Thyroid gland (tissue), 4 donors: ENCODE measurements around the gene PCDHA6. TPM values are rescaled to one million over a fixed set of nuclear protein-coding genes. Genes with fewer than 3 reads are reported as not detected.
A peak's percentile ranks its signal among the peaks of the same experiment; 100 is the strongest.
"Not testable (repeated sequence)": the region's sequence is repeated elsewhere in the genome, so short reads cannot be mapped to it uniquely, and the experiment has no call there.

Experiments
- DNase-seq, 2 donors: peaks; one replicate each; pipeline ENCODE4 v3.0.0-alpha.2; 2019
- H3K27ac ChIP-seq, 3 donors: fragments of 200-600 bp; sonication (generic); 1 replicate in 2 of 3; 2 replicates in 1 of 3; pipeline ENCODE4 v1.5.1; 2016 to 2019; ENCODE audit warnings: mild to moderate bottlenecking in 1 of 3, moderate library complexity in 1 of 3
- H3K27me3 ChIP-seq: fragments of 200-600 bp; sonication (generic); one replicate; pipeline ENCODE4 v1.5.1; 2019
- H3K36me3 ChIP-seq, 2 donors: fragments of 200-600 bp; sonication (generic); one replicate each; pipeline ENCODE4 v1.5.1; 2016 to 2019
- H3K4me1 ChIP-seq, 2 donors: fragments of 200-600 bp; sonication (generic); one replicate each; pipeline ENCODE4 v1.5.1; 2017 to 2019
- H3K4me3 ChIP-seq, 3 donors: fragments of 200-600 bp; sonication (generic); replicated peaks in 1 of 3; 1 replicate in 2 of 3; 2 replicates in 1 of 3; pipeline ENCODE4 v1.5.1; 2016; ENCODE audit warnings: mild to moderate bottlenecking in 1 of 3
- H3K9me3 ChIP-seq: fragments of 200-600 bp; sonication (generic); one replicate; pipeline ENCODE4 v1.5.1; 2017
- CTCF ChIP-seq, 6 experiments: fragments of 200-600 bp in 3 of 6; fragments of 450-650 bp in 3 of 6; sonication (generic) in 3 of 6; IDR thresholded peaks; one replicate each; pipeline ENCODE4 v1.5.1; 2016 to 2019; ENCODE audit warnings: antibody characterized with exemption in 6 of 6, mild to moderate bottlenecking in 2 of 6, inconsistent platforms in 1 of 6, moderate library complexity in 1 of 6
- POLR2A ChIP-seq, 2 donors: fragments of 450-650 bp; IDR thresholded peaks; one replicate each; pipeline ENCODE4 v1.6.1; 2017; ENCODE audit warnings: antibody characterized with exemption in 2 of 2, mild to moderate bottlenecking in 2 of 2, moderate library complexity in 1 of 2
- WGBS, 2 donors: methylation state at CpG; one replicate each; pipeline ENCODE4 v1.1.5; 2017; 5-methylcytosine and 5-hydroxymethylcytosine counted together
- intact Hi-C: fragments of 100-400 bp; cut with DNase I; formaldehyde crosslinking; loops from one replicate; pipeline ENCODE4 v1.15.1; 2023
- total RNA-seq, 4 donors: library from RNA; depleted of rRNA; stranded (reverse); fragments of >200 nt; gene quantifications; one replicate each; pipeline ENCODE4 v1.2.3, GENCODE V29; 2016

PCDHA6 gene
- total RNA-seq, 4 donors from 2014 or later = 0.29 to 1.3 (median 1.0) TPM

- no peak for DNase-seq
- intact Hi-C loops = no loop called here
- H3K36me3 ChIP-seq = no peaks in the 10 kb centered on the region
- no peaks in the 10 kb centered on the region for H3K9me3 ChIP-seq
- WGBS, 2 donors = 61 to 76% methylated on average over 19 to 34 of the region's 43 CpGs
- H3K4me3 ChIP-seq = no peak overlapping the region
- no peak for TF ChIP-seq POLR2A (IDR thresholded peaks at IDR 0.05)
- no peak for TF ChIP-seq CTCF (IDR thresholded peaks at IDR 0.05)
- H3K27ac ChIP-seq = no peak overlapping the region
- no peaks in the 10 kb centered on the region for H3K27me3 ChIP-seq
- H3K4me1 ChIP-seq = no peaks in the 10 kb centered on the region
Observed at GRCh38 chr5:140808889-140809291, 18.9 kb upstream of the PCDHA6 start.

GRCh38 chr5:140821375-140822280, 6.1 kb upstream of the PCDHA6 start, which contains the start of gene PCDHA5:
TSS of gene PCDHA5 (plus strand) at chr5:140821613.
- no peaks in the 10 kb centered on the region for H3K36me3 ChIP-seq
- no peaks in the 10 kb centered on the region for H3K27me3 ChIP-seq
- intact Hi-C loops = no loop called here
- no peak for TF ChIP-seq POLR2A (IDR thresholded peaks at IDR 0.05)
- peak in 3 of 6 experiments; percentile 20 to 60 (median 27) for TF ChIP-seq CTCF (IDR thresholded peaks at IDR 0.05)
- H3K4me1 ChIP-seq = no peaks in the 10 kb centered on the region
- no peaks in the 10 kb centered on the region for H3K9me3 ChIP-seq
- H3K4me3 ChIP-seq = no peak within 1 kb of the TSS
- WGBS, 2 donors = 25 to 26% methylated on average over 37 to 38 of the region's 39 CpGs
- no peak within 1 kb of the TSS for H3K27ac ChIP-seq
- peak; percentile 25 to 46 for DNase-seq

- no peaks in the 10 kb centered on the region for H3K4me1 ChIP-seq
- DNase-seq = no peak
- no peak overlapping the region for H3K27ac ChIP-seq
- WGBS, 2 donors = 24 to 25% methylated on average over 6 of the region's 6 CpGs
- H3K9me3 ChIP-seq = no peaks in the 10 kb centered on the region
- intact Hi-C loops = no loop called here
- H3K27me3 ChIP-seq = no peaks in the 10 kb centered on the region
- no peak overlapping the region for H3K4me3 ChIP-seq
- TF ChIP-seq CTCF (IDR thresholded peaks at IDR 0.05) (peak in 1 of 6 experiments; percentile 1), POLR2A (IDR thresholded peaks at IDR 0.05) (no peak)
- no peaks in the 10 kb centered on the region for H3K36me3 ChIP-seq
Observed at GRCh38 chr5:140822281-140822629, 5.5 kb upstream of the PCDHA6 start.

- H3K27me3 ChIP-seq, DNase-seq, H3K4me1 ChIP-seq, H3K4me3 ChIP-seq, H3K27ac ChIP-seq, intact Hi-C loops, H3K9me3 ChIP-seq, H3K36me3 ChIP-seq: not testable (repeated sequence)
- 16 to 62% methylated on average over 2 to 11 of the region's 48 CpGs for whole genome bisulfite sequencing, 2 donors
Observed at GRCh38 chr5:140822969-140823368, 4.8 kb upstream of the PCDHA6 start.

GRCh38 chr5:140823475-140823874, 4.3 kb upstream of the PCDHA6 start:
- Histone ChIP-seq H3K27ac (no peak overlapping the region), H3K4me1 (no peaks in the 10 kb centered on the region), H3K27me3 (peaks cover 7% of the 10 kb centered on the region), H3K9me3 (no peaks in the 10 kb centered on the region), H3K4me3 (no peak overlapping the region), H3K36me3 (no peaks in the 10 kb centered on the region)
- DNase-seq = no peak
- TF ChIP-seq CTCF (IDR thresholded peaks at IDR 0.05) (no peak), POLR2A (IDR thresholded peaks at IDR 0.05) (no peak)
- intact Hi-C loops = no loop called here
- 44 to 64% methylated on average over 18 to 22 of the region's 38 CpGs for WGBS, 2 donors
